HepG2 (cell line): ENCODE data around the gene PAFAH1B2. TPM values are rescaled to one million over a fixed set of nuclear protein-coding genes. Genes with fewer than 3 reads are reported as not detected.
A peak's percentile ranks its signal among the peaks of the same experiment; 100 is the strongest.

ENCODE experiments used
- FIP1L1 ChIP-seq: fragments of 200-400 bp; formaldehyde crosslinking; IDR thresholded peaks from 2 replicates; pipeline ENCODE4 v1.6.1; 2018; ENCODE audit warnings: low read depth, mild to moderate bottlenecking, low read length, moderate library complexity, borderline replicate concordance; ENCODE audit not compliant: insufficient read depth
- FLYWCH1 ChIP-seq: sonication (generic); formaldehyde crosslinking; IDR thresholded peaks from 2 replicates; pipeline ENCODE4 v1.8.1; 2023; ENCODE audit warnings: mild to moderate bottlenecking, missing genetic modification reagents
- FOXA1 ChIP-seq, 2 experiments: fragments of 450-650 bp in 1 of 2; sonication (generic) in 1 of 2; formaldehyde crosslinking in 1 of 2; IDR thresholded peaks; 2 replicates each; pipeline versions ENCODE4 v1.4.0 to v1.6.1; 2016 to 2020; ENCODE audit warnings: missing genetic modification reagents in 1 of 2
- GTF2F1 ChIP-seq: fragments of 150-350 bp; IDR thresholded peaks from 2 replicates; pipeline ENCODE4 v1.6.1; 2014; ENCODE audit warnings: low read length
- MEIS2 ChIP-seq: sonication (generic); formaldehyde crosslinking; IDR thresholded peaks from 2 replicates; pipeline ENCODE4 v1.9.0; 2021; ENCODE audit warnings: mild to moderate bottlenecking, missing genetic modification reagents
- NCOA2 ChIP-seq: sonication (generic); formaldehyde crosslinking; IDR thresholded peaks from 2 replicates; pipeline ENCODE4 v1.8.0; 2022; ENCODE audit warnings: inconsistent platforms
- NR2C2 ChIP-seq: sonication (generic); formaldehyde crosslinking; IDR thresholded peaks from 2 replicates; pipeline ENCODE4 v1.4.0; 2020; ENCODE audit warnings: missing genetic modification reagents, mild to moderate bottlenecking, moderate library complexity, borderline replicate concordance
- PAWR ChIP-seq: sonication (generic); formaldehyde crosslinking; IDR thresholded peaks from 2 replicates; pipeline ENCODE4 v1.4.0; 2020; ENCODE audit warnings: missing genetic modification reagents, mild to moderate bottlenecking, borderline replicate concordance
- POLR2A ChIP-seq, 2 experiments: IDR thresholded peaks; 2 replicates each; pipeline ENCODE4 v1.6.1; 2011; ENCODE audit warnings: low read depth in 2 of 2, low read length in 2 of 2, mild to moderate bottlenecking in 1 of 2, moderate library complexity in 1 of 2; ENCODE audit not compliant: insufficient read depth in 1 of 2
- SIX4 ChIP-seq: sonication (generic); formaldehyde crosslinking; IDR thresholded peaks from 2 replicates; pipeline ENCODE4 v1.4.0; 2020; ENCODE audit warnings: missing genetic modification reagents
- TEAD2 ChIP-seq: sonication (generic); formaldehyde crosslinking; IDR thresholded peaks from 2 replicates; pipeline ENCODE4 v1.9.0; 2021; ENCODE audit warnings: missing genetic modification reagents
- ZKSCAN5 ChIP-seq: sonication (generic); formaldehyde crosslinking; IDR thresholded peaks from 2 replicates; pipeline ENCODE4 v1.5.1; 2020; ENCODE audit warnings: mild to moderate bottlenecking, missing genetic modification reagents
- ZNF484 ChIP-seq: sonication (generic); formaldehyde crosslinking; IDR thresholded peaks from 2 replicates; pipeline ENCODE4 v1.5.1; 2020; ENCODE audit warnings: mild to moderate bottlenecking, low read depth, missing genetic modification reagents, borderline replicate concordance
- ZNF510 ChIP-seq: sonication (generic); formaldehyde crosslinking; IDR thresholded peaks from 2 replicates; pipeline ENCODE4 v1.4.0; 2020; ENCODE audit warnings: low read depth, mild to moderate bottlenecking, missing genetic modification reagents
- ZNF607 ChIP-seq: sonication (generic); formaldehyde crosslinking; IDR thresholded peaks from 2 replicates; pipeline ENCODE4 v1.5.1; 2020; ENCODE audit warnings: missing genetic modification reagents, mild to moderate bottlenecking, borderline replicate concordance
- polyA plus RNA-seq, 8 experiments: library from polyadenylated mRNA; depleted of rRNA in 3 of 8; stranded (reverse) in 7 of 8; unstranded in 1 of 8; fragments of >200 nt; fragmentation: Illumina TruSeq in 4 of 8; extraction: Trizol in 4 of 8; gene quantifications; 2 replicates each; pipeline versions ENCODE4 v1.2.1 to v1.2.3, GENCODE V29; 2011 to 2016; ENCODE audit warnings: low read depth in 4 of 8, missing spikeins in 1 of 8, mixed read lengths in 1 of 8; ENCODE audit not compliant: insufficient read depth in 1 of 8
- total RNA-seq, 5 experiments: library from RNA; depleted of rRNA; stranded (reverse); fragments of >200 nt; fragmentation: Illumina TruSeq; extraction: Trizol; gene quantifications; 2 replicates each; pipeline ENCODE4 v1.2.3, GENCODE V29; 2016; ENCODE audit warnings: low read depth in 1 of 5
- TF ChIP-seq, protein P1 (sequence below): sonication (generic); formaldehyde crosslinking; IDR thresholded peaks from 2 replicates; pipeline ENCODE4 v1.5.0; 2020; ENCODE audit warnings: missing genetic modification reagents
- TF ChIP-seq, protein P2 (sequence below): sonication (generic); formaldehyde crosslinking; IDR thresholded peaks from 2 replicates; pipeline ENCODE4 v1.4.0; 2020; ENCODE audit warnings: missing genetic modification reagents, borderline replicate concordance
- TF ChIP-seq, protein P3 (sequence below): sonication (generic); formaldehyde crosslinking; IDR thresholded peaks from 2 replicates; pipeline ENCODE4 v1.4.0; 2020; ENCODE audit warnings: mild to moderate bottlenecking, missing genetic modification reagents
- TF ChIP-seq, protein P4 (sequence below): sonication (generic); formaldehyde crosslinking; IDR thresholded peaks from 2 replicates; pipeline ENCODE4 v1.5.0; 2020; ENCODE audit warnings: mild to moderate bottlenecking, missing genetic modification reagents, moderate library complexity
- TF ChIP-seq, protein P5 (sequence below): sonication (generic); formaldehyde crosslinking; IDR thresholded peaks from 2 replicates; pipeline ENCODE4 v1.4.0; 2020; ENCODE audit warnings: mild to moderate bottlenecking, low read depth, missing genetic modification reagents

The PAFAH1B2 gene
- total and polyA plus RNA-seq, 2 of the 13 experiments (the other 11 are each of a cell fraction or from before 2014, with no cell fraction given) = 28.8 to 104 TPM

DNA sequence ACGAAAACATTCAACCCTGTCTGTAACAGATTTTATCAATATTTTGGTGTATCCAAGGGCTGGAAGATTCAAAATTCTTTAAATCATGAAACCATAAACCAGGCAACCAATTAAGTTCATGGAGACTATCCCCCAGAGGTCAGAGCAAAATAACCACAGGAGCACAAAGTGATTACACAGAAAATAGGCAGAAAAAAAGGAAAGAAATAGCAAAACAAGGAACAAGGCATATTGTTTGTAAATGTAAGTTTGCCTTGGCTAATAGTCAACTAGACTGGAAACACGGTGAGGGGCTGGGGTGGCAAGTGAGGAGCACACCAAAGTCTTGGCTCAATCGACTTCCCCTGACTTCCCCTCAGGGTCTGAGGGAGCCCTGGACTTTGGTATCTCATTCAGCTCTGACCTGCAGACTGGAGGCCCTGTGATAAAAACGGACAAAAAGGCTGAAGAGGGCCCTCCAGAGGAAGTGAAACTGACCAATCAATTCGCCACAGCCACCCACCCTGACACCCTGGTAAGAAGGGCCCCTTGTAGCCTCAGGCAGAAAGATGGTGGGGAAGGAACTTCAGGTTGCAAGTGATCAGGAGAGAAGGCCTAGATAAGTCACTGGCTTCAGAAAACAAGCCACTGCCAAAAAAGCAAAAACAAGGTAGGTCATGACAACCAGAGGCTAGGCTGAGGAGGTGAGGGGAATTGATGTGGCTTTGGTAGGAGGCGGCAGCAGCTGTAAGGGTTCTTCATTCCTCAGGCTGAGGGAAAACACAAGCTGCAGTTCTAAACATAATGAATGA, 47.7 kb upstream of the PAFAH1B2 start (continued):
- no peak for TF ChIP-seq ZNF607 (CRISPR knock-in tag)
- TF ChIP-seq, protein P1, sequence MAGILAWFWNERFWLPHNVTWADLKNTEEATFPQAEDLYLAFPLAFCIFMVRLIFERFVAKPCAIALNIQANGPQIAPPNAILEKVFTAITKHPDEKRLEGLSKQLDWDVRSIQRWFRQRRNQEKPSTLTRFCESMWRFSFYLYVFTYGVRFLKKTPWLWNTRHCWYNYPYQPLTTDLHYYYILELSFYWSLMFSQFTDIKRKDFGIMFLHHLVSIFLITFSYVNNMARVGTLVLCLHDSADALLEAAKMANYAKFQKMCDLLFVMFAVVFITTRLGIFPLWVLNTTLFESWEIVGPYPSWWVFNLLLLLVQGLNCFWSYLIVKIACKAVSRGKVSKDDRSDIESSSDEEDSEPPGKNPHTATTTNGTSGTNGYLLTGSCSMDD (CRISPR knock-in tag) = no peak
- TF ChIP-seq, protein P2, sequence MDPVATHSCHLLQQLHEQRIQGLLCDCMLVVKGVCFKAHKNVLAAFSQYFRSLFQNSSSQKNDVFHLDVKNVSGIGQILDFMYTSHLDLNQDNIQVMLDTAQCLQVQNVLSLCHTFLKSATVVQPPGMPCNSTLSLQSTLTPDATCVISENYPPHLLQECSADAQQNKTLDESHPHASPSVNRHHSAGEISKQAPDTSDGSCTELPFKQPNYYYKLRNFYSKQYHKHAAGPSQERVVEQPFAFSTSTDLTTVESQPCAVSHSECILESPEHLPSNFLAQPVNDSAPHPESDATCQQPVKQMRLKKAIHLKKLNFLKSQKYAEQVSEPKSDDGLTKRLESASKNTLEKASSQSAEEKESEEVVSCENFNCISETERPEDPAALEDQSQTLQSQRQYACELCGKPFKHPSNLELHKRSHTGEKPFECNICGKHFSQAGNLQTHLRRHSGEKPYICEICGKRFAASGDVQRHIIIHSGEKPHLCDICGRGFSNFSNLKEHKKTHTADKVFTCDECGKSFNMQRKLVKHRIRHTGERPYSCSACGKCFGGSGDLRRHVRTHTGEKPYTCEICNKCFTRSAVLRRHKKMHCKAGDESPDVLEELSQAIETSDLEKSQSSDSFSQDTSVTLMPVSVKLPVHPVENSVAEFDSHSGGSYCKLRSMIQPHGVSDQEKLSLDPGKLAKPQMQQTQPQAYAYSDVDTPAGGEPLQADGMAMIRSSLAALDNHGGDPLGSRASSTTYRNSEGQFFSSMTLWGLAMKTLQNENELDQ (CRISPR knock-in tag) = no peak
- 0 out of 2 replicates have a peak, but pooled peaks have one; percentile 25 for TF ChIP-seq MEIS2 (CRISPR knock-in tag)
- TF ChIP-seq GTF2F1 = no peak
- TF ChIP-seq FIP1L1 = no peak
- TF ChIP-seq ZKSCAN5 = peak; percentile 87
- TF ChIP-seq FOXA1 (IDR thresholded peaks at IDR 0.05) = no peak
- peak; percentile 15; the same call in 1 of the 2 replicates for TF ChIP-seq FOXA1 (CRISPR knock-in tag; IDR thresholded peaks at IDR 0.05)
- peak; percentile 40 to 70; a peak in 3 of 4 replicates for TF ChIP-seq POLR2A (IDR thresholded peaks at IDR 0.05; ENCODE audit: insufficient read depth in 1 of 2, low read depth in 2 of 2, low read length in 2 of 2)
- TF ChIP-seq ZNF484 (CRISPR knock-in tag) = no peak
- TF ChIP-seq, protein P3, sequence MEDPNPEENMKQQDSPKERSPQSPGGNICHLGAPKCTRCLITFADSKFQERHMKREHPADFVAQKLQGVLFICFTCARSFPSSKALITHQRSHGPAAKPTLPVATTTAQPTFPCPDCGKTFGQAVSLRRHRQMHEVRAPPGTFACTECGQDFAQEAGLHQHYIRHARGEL (CRISPR knock-in tag) = no peak
- 0 out of 2 replicates have a peak, but pooled peaks have one; percentile 31 for TF ChIP-seq ZNF510 (CRISPR knock-in tag)
- TF ChIP-seq FLYWCH1 (CRISPR knock-in tag) = no peak
- no peak; the same call in 1 of the 2 replicates for TF ChIP-seq NCOA2 (CRISPR knock-in tag)
- TF ChIP-seq PAWR (CRISPR knock-in tag) = no peak
- no peak for TF ChIP-seq TEAD2 (CRISPR knock-in tag)
- TF ChIP-seq, protein P4, sequence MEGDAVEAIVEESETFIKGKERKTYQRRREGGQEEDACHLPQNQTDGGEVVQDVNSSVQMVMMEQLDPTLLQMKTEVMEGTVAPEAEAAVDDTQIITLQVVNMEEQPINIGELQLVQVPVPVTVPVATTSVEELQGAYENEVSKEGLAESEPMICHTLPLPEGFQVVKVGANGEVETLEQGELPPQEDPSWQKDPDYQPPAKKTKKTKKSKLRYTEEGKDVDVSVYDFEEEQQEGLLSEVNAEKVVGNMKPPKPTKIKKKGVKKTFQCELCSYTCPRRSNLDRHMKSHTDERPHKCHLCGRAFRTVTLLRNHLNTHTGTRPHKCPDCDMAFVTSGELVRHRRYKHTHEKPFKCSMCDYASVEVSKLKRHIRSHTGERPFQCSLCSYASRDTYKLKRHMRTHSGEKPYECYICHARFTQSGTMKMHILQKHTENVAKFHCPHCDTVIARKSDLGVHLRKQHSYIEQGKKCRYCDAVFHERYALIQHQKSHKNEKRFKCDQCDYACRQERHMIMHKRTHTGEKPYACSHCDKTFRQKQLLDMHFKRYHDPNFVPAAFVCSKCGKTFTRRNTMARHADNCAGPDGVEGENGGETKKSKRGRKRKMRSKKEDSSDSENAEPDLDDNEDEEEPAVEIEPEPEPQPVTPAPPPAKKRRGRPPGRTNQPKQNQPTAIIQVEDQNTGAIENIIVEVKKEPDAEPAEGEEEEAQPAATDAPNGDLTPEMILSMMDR (CRISPR knock-in tag) = peak; percentile 87
- peak; percentile 3; the same call in 1 of the 2 replicates for TF ChIP-seq NR2C2
- TF ChIP-seq, protein P5, sequence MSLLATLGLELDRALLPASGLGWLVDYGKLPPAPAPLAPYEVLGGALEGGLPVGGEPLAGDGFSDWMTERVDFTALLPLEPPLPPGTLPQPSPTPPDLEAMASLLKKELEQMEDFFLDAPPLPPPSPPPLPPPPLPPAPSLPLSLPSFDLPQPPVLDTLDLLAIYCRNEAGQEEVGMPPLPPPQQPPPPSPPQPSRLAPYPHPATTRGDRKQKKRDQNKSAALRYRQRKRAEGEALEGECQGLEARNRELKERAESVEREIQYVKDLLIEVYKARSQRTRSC (CRISPR knock-in tag) = no peak
- no peak for TF ChIP-seq SIX4 (CRISPR knock-in tag)
